Activated B cell treated with CpG ODN at 0.5 μM for 24 hours (primary cell): ENCODE measurements around the gene NAALADL2. TPM values are rescaled to one million over a fixed set of nuclear protein-coding genes. Genes with fewer than 3 reads are reported as not detected.
"Not testable (repeated sequence)": the region's sequence is repeated elsewhere in the genome, so short reads cannot be mapped to it uniquely, and the experiment has no call there.

Source experiments
- ATAC-seq: fragments of 200-7000 bp; cut with Tn5 transposase; one replicate; pipeline ENCODE4 v1.10.0; 2021; ENCODE audit warnings: low read depth, mild to moderate bottlenecking, moderate library complexity
- CTCF ChIA-PET: fragments of 350-600 bp; sonication (Branson Sonifier 250); formaldehyde crosslinking; loops from one replicate; lab custom pipeline; 2021; ENCODE audit warnings: antibody characterized with exemption; lab: Charles Lee
- POLR2A ChIA-PET: fragments of 350-600 bp; sonication (Branson Sonifier 250); formaldehyde crosslinking; loops from one replicate; lab custom pipeline; 2021; ENCODE audit warnings: antibody characterized with exemption; lab: Charles Lee
- DNase-seq: peaks from one replicate; pipeline ENCODE4 v3.0.0; 2022
- H3K27ac Mint-ChIP-seq: one replicate; pipeline ENCODE4 v1.8.0; 2020; ENCODE audit warnings: mixed read lengths
- H3K27me3 Mint-ChIP-seq: one replicate; pipeline ENCODE4 v1.8.0; 2021; ENCODE audit warnings: mixed read lengths
- H3K36me3 Mint-ChIP-seq: one replicate; pipeline ENCODE4 v1.8.0; 2021; ENCODE audit warnings: low read depth, mixed read lengths
- H3K4me1 Mint-ChIP-seq: one replicate; pipeline ENCODE4 v1.8.0; 2021; ENCODE audit warnings: mixed read lengths
- H3K4me3 Mint-ChIP-seq: one replicate; pipeline ENCODE4 v1.8.0; 2020; ENCODE audit warnings: mild to moderate bottlenecking, mixed read lengths
- H3K9me3 Mint-ChIP-seq: one replicate; pipeline ENCODE4 v1.8.0; 2020; ENCODE audit warnings: mixed read lengths
- CTCF ChIP-seq: fragments of 200-600 bp; IDR thresholded peaks from one replicate; pipeline ENCODE4 v1.8.0; 2022; ENCODE audit warnings: antibody characterized with exemption, mild to moderate bottlenecking
- intact Hi-C: fragments of 100-400 bp; cut with micrococcal nuclease; formaldehyde crosslinking; loops from one replicate; pipeline ENCODE4 v1.15.1; 2024
- total RNA-seq: library from RNA; stranded (reverse); gene quantifications from 2 replicates; pipeline ENCODE4 v1.2.3, GENCODE V29; 2022

The NAALADL2 gene
- total RNA-seq, 1 donor from 2014 or later = not detected

DNA sequence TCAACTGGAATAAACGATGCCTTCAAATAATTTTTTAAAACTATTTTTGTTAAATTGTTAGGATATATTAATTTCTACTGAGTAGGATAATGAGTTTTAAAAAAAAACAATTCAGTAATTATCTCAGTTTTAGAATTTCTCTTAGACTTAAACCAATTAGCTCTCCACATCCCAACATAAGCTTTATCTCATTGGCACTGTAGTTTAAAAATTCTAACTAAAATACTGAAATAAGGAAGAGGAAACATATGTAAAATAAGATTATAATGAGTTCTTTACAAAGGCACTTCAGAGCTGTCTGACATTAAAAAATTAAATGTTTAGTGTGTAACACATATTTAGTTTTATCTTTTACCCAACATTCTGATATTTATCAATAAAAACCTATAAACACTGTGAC, 558.3 kb downstream of the NAALADL2 start:
- Mint-ChIP-seq H3K27me3 (no peaks in the 10 kb centered on the region), H3K9me3 (no peaks in the 10 kb centered on the region), H3K36me3 (no peaks in the 10 kb centered on the region), H3K27ac (no peak overlapping the region), H3K4me3 (no peak overlapping the region), H3K4me1 (no peaks in the 10 kb centered on the region)
- intact Hi-C loops = no loop called here
- no peak for ATAC-seq
- DNase-seq = no peak
- no peak for TF ChIP-seq CTCF
- ChIA-PET POLR2A (no interaction called here), CTCF (no interaction called here)

DNA sequence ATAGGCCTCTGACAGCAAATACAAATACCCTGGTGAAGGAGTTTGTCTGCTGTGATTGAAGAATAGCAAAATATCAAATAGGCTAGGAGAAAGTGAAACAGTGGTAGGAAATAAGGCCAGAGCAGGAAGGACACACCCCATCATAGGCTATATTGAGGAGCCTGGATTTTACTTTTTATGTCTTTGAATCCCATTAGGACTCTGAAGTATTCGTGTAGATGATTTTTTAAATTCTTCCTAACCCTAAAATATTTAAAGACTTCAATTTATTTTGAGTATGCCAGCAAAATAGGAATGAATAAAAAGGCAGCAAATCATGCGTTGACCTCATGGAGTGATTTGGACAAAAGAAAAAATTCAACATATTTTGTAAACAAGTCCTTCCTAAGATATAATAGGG, 562.8 kb downstream of the NAALADL2 start:
- POLR2A ChIA-PET = no interaction called here
- H3K36me3 Mint-ChIP-seq = no peaks in the 10 kb centered on the region
- no peak overlapping the region for H3K4me3 Mint-ChIP-seq
- no peak for DNase-seq
- no peaks in the 10 kb centered on the region for H3K9me3 Mint-ChIP-seq
- no peaks in the 10 kb centered on the region for H3K27me3 Mint-ChIP-seq
- intact Hi-C loops = no loop called here
- CTCF ChIA-PET = no interaction called here
- no peak for ATAC-seq
- no peaks in the 10 kb centered on the region for H3K4me1 Mint-ChIP-seq
- H3K27ac Mint-ChIP-seq = no peak overlapping the region
- TF ChIP-seq CTCF = no peak

DNA sequence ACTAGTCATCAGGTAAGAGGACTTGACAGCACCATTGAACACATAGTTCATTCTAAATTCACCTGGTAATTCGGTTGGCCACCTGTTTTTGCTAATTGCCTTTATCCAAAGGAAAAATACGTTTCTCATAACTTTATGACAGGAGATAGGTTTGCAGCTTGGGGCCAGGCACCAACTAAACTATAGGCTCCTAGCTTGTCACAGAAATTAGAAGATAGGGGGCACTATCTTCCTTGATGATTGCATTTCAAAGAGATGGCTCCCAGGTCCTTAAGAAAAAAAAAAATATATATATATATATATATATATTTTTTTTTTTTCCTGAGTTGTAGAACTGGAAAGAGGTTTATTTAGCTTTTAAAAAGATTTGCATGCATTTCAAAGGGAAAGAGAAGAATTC, 563.6 kb downstream of the NAALADL2 start:
- POLR2A ChIA-PET = no interaction called here
- ATAC-seq (no peak), DNase-seq (no peak)
- Mint-ChIP-seq H3K27ac (no peak overlapping the region), H3K4me3 (no peak overlapping the region), H3K4me1 (no peaks in the 10 kb centered on the region), H3K36me3 (no peaks in the 10 kb centered on the region), H3K27me3 (no peaks in the 10 kb centered on the region), H3K9me3 (no peaks in the 10 kb centered on the region)
- no peak for TF ChIP-seq CTCF
- intact Hi-C loops = no loop called here
- CTCF ChIA-PET = no interaction called here

GRCh38 chr3:175423848-175424247, 564.7 kb downstream of the NAALADL2 start:
- H3K9me3 Mint-ChIP-seq, CTCF ChIA-PET, H3K27ac Mint-ChIP-seq, POLR2A ChIA-PET, ATAC-seq, H3K4me3 Mint-ChIP-seq, H3K27me3 Mint-ChIP-seq, DNase-seq, H3K4me1 Mint-ChIP-seq, intact Hi-C loops, H3K36me3 Mint-ChIP-seq: not testable (repeated sequence)

- Mint-ChIP-seq H3K4me1 (no peaks in the 10 kb centered on the region), H3K36me3 (no peaks in the 10 kb centered on the region), H3K27me3 (no peaks in the 10 kb centered on the region), H3K9me3 (no peaks in the 10 kb centered on the region), H3K4me3 (no peak overlapping the region), H3K27ac (no peak overlapping the region)
- TF ChIP-seq CTCF = no peak
- POLR2A ChIA-PET = no interaction called here
- intact Hi-C loops = no loop called here
- CTCF ChIA-PET = no interaction called here
- ATAC-seq (no peak), DNase-seq (no peak)
These were observed 567.7 kb downstream of the NAALADL2 start for GRCh38 chr3:175426805-175427204.

- H3K36me3 Mint-ChIP-seq = no peaks in the 10 kb centered on the region
- H3K27me3 Mint-ChIP-seq = no peaks in the 10 kb centered on the region
- intact Hi-C loops = no loop called here
- DNase-seq = no peak
- no peak for ATAC-seq
- H3K27ac Mint-ChIP-seq = no peak overlapping the region
- ChIA-PET POLR2A (no interaction called here), CTCF (no interaction called here)
- H3K4me1 Mint-ChIP-seq = no peaks in the 10 kb centered on the region
- TF ChIP-seq CTCF = no peak
- H3K9me3 Mint-ChIP-seq = no peaks in the 10 kb centered on the region
- no peak overlapping the region for H3K4me3 Mint-ChIP-seq
These were observed 569.3 kb downstream of the NAALADL2 start for GRCh38 chr3:175428466-175428865.
